ENCODE data around the gene SEMA3G.

The SEMA3G gene

DNA sequence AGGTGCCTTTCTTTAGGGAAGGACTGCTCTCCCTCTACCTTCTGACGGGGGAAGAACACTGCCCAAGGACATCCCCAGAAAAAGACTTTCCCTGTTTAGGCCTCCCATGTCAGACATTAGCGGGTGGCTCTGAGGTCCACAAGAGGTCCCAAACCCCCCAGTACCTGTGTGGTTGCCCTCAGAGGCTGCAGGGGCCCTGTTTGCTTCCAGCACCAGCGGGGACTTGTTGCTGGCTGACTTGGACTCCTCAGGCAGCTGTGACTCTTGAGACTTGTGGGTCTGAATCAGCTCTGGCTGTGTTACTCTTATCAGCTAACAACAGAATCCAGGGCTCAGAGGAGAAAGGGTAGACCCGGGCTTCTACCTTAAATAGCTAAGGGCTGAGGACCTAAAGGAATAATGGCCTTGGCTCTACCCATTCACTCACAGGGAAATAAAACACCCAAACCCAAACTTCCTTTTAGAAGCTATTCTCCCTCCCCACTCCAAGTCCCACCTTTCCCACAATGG lies 39.2 kb downstream of the SEMA3G start:
- no peak overlapping the region for H3K27ac ChIP-seq
- TF ChIP-seq ZFX (IDR thresholded peaks at IDR 0.05; ENCODE audit: borderline replicate concordance) = no peak
- TF ChIP-seq, protein P1, sequence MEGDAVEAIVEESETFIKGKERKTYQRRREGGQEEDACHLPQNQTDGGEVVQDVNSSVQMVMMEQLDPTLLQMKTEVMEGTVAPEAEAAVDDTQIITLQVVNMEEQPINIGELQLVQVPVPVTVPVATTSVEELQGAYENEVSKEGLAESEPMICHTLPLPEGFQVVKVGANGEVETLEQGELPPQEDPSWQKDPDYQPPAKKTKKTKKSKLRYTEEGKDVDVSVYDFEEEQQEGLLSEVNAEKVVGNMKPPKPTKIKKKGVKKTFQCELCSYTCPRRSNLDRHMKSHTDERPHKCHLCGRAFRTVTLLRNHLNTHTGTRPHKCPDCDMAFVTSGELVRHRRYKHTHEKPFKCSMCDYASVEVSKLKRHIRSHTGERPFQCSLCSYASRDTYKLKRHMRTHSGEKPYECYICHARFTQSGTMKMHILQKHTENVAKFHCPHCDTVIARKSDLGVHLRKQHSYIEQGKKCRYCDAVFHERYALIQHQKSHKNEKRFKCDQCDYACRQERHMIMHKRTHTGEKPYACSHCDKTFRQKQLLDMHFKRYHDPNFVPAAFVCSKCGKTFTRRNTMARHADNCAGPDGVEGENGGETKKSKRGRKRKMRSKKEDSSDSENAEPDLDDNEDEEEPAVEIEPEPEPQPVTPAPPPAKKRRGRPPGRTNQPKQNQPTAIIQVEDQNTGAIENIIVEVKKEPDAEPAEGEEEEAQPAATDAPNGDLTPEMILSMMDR (IDR thresholded peaks at IDR 0.05) = no peak

DNA sequence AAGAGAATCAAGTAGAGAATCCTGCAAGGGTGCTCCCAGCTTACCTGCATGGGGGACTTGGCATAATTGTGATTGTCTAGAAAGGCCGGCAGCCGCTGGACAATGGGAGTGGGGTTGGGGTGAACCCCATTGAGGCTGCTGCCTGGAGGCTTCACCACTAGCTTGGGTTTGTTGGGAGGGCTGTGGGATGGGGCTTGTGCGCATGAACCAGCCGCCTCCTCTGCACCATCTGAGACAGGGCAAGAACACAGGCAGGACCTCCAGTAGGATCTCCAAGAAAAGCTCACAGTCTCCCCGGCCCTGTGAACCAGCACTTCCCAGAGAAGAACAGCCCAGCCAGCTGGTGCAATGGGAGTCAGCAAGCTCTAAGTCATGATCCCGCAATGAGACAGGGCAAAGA lies 39.8 kb downstream of the SEMA3G start:
- H3K27ac ChIP-seq = no peak overlapping the region
- TF ChIP-seq ZFX (IDR thresholded peaks at IDR 0.05; ENCODE audit: borderline replicate concordance) = no peak

DNA sequence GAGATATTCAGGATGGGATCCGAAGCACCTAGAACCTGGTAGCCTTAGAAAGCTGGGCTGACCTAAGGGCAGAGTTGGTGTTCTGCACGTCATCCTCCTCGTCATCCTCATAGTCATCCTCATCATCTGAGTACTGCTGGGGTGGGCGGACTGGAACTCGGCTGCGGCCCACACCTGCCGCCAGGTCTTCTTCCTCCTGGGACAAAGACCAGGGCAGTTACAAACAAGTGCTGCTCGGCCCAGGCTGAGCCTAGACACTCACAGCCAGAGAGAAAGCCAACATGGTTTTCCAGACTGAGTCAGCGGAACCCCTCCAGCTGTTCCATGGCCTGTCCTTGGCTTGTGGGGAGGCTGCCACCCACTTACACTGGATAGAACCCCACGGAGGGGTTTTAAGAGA lies 40.5 kb downstream of the SEMA3G start:
- H3K27ac ChIP-seq = no peak overlapping the region
- TF ChIP-seq, protein P1 (IDR thresholded peaks at IDR 0.05) = no peak

DNA sequence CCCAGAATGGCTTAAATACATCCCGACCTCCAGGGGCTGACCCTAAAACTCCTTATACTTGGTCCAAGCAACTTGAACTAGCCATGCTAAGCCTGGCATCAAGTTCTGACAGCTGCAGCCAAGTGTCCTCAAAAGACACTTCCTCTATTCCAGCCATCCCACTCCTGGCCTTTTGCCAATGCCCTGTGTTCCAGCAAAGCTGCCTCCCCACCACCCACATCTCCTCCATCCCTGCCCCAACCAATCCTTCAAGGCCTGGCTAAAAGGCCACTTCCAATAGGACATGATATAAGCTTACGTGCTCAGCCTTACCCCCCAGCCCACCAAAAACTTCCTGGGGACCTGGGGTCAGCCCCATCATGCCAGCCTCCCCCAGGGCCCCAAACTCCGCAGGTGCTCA lies 40.9 kb downstream of the SEMA3G start:
- H3K27ac ChIP-seq = no peak overlapping the region
- TF ChIP-seq, protein P1 (IDR thresholded peaks at IDR 0.05) = no peak
- TF ChIP-seq ZFX (IDR thresholded peaks at IDR 0.05; ENCODE audit: borderline replicate concordance) = no peak

DNA sequence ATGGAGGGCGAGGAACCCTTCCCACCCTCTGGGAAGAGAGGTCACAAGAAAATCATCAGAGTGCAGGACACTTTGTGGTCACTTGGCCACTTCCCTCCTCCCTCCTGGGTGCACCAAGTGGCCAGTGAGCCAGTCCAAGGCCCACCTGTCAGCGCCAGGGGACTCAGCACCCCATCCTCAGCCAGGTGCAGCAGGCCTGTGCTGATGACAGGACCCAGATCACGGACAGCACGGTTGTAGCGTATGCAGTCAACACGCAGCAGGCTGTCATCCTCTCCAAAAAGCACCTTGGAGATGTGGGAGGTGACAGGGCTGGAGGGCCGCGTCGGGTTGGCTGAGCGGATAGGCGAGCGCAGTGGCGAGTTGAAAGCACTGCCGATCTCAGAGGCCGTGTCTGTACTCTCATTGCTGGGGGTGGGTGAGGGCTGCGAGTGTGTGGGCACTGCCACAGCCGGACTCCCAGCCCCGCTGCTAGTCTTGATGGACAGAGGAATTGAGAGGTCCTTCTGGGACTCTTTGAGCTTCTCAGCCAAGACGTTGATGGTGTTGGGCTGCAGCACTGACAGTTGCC lies 41.5 kb downstream of the SEMA3G start:
- no peak for TF ChIP-seq ZFX (IDR thresholded peaks at IDR 0.05; ENCODE audit: borderline replicate concordance)
- TF ChIP-seq, protein P1 (IDR thresholded peaks at IDR 0.05) = no peak
- H3K27ac ChIP-seq = no peak overlapping the region

DNA sequence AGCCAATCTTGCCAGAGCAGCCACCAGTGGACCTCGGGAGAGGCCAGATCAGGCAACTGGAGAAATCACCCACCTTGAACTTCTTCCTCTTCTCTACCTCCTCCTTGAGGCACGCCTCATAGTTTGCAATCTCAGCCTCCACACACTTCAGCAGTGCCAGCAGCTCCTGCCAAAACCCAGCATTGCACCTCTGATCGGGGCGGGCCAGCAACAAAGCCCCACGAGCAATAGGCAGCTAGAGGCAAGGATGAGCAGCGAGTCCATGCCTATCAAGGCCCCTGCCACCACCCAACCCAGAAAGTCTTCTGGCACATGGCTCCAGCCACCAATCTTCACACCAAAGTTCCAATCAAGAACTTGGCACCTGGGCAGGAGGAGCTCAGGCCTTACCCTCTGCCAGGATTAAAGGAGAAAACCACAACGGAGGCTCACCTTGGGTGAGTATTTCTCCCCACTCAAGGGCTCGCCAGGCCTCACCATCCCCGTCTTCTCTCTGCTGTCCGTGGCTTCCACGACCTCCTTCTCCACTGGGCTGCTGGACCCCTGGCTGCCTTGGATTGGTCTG lies 42.1 kb downstream of the SEMA3G start:
- no peak overlapping the region for H3K27ac ChIP-seq
- TF ChIP-seq ZFX (IDR thresholded peaks at IDR 0.05; ENCODE audit: borderline replicate concordance) = no peak
- TF ChIP-seq, protein P1 (IDR thresholded peaks at IDR 0.05) = no peak

DNA sequence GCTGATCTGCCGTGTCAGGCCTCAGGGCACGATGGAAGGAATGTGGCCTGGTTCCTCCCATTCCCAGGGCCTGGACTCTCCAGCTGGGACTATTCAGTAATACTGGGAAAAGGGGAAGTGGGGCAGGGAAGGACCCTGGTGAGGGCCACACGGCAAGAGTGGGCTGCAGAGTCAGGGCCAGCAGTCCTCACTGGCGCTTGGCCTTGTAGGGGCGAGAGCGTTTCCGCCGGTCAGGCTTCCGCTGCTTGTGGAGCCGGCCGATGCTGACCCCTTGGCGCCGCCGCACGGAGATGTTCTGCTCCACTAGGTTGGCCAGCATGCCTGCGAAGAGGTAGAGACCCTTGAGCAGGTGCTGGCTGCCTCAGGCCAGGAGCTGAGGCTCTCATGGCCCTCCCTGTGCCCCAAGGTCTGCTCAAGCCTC lies 42.8 kb downstream of the SEMA3G start:
- TF ChIP-seq ZFX (IDR thresholded peaks at IDR 0.05; ENCODE audit: borderline replicate concordance) = no peak
- TF ChIP-seq, protein P1 (IDR thresholded peaks at IDR 0.05) = no peak

More for the DNA sequence above, 42.8 kb downstream of the SEMA3G start:
- no peak overlapping the region for H3K27ac ChIP-seq
